Kidney capillary endothelial cell (primary cell): ENCODE data around the gene SP100.
"Not testable (repeated sequence)": the region's sequence is repeated elsewhere in the genome, so short reads cannot be mapped to it uniquely, and the experiment has no call there.

Experiments used
- DNase-seq: peaks from one replicate; pipeline ENCODE4 v3.0.0-alpha.2; 2018; ENCODE audit warnings: low spot score

Gene SP100

DNA sequence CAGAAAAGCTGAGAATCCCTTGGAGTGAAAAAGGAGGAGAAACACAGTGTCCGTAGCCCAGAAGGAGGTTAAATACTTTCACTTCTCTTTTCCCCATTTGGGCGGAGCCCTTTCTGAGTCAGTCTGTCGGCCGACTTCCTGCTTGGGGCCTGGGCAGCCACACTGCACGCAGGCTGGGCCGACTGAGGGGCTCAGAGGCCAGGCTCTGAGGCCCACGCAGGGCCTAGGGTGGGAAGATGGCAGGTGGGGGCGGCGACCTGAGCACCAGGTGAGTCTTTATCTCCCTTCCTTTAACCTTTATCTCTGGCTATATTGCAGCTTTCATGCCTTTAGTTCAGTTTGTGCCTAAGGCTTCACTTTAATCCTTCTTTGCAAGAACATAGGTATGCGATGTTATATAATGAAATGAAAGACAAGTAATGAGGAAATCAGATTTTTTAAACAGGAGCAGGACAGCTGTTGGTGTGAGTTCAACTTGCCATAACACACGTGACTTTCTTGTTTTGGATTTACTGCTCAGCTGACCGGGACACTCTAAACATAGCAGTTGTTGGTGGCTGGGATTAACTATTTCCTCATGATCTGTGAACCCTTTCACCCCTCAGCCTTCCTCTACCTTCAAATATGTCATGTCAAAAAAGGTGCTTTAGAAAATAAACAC lies at the start of gene SP100:
SP100 (plus strand) TSS at position 141 of the 661 bp plus-strand sequence; CDS start at position 237, 96 bp downstream.
- DNase-seq = peak; percentile 85

DNA sequence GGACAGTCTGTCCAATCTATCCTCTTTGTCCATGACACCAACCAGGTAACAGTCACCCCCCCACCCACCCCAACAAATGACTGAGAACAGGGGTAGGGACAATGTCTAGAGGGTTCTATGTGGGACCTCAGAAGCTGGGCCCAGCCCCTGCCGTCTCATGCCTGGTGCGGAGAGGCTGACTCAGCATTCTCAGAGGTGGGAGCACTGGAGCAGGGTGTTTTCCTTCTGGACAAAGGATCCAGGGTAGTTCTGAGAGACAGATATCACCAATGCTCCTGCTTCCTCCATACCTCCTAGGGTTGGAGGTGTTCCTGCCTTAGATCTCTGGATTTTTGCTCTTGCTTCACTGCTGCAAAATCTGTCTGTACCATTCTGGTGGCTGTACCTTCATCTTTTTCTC lies 33.9 kb upstream of the SP100 start:
- DNase-seq = no peak

DNA sequence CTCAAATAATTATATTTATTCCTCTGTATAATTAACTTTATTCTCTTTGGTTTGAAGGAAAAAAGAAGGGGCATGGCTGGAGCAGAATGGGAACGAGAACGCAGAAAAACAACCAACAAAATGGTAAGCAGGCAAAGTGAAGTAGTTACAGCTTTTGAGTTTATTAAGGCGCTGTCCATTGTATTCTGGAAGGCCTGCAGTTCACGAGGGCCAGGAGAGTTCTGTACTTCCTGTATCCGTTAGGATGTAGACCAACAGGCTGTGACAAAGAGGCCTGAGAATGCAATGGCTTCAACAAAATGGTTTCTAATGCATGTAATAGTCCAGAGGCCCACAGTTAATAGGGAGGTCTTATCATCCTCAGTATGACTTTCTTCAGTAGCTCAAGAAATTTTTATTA lies 32.5 kb upstream of the SP100 start:
- DNase-seq = peak; percentile 47

DNA sequence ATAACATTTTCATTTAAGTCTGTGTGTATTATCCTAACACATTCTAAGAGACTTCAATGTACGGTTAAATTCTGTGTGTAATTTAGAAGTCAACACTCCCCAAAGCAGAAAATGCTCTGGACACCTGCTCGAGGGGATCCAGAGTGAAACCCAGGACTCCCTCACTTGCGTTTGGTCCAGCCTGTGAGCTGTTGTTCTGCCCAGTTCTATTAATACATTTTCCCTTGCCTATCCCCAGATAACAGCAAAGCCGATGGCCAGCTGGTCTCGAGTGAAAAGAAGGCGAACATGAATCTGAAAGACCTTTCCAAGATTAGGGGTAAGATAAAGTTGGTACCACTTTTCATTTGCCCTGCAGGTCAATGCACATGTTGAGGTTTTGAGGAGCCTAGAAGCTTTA lies 31.0 kb upstream of the SP100 start:
- no peak for DNase-seq

DNA sequence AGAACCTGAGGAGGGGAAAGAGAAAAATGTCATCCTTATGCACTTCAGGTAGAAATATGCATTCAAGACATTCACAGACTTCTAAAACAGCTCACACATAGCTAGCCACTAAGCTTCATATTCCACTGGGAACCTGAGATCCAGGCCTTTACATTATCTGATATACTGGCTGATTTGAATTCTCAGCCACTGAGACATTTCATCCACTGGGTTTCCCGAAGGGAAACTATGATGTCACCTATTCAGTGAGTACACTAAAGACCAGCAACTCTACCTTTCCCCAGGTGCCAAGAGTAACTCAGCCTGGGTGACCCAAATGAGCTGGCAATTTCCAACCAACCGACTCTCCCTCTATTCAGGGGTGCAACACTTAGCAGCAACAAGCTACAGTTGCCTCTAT lies 21.7 kb upstream of the SP100 start:
- no peak for DNase-seq

DNA sequence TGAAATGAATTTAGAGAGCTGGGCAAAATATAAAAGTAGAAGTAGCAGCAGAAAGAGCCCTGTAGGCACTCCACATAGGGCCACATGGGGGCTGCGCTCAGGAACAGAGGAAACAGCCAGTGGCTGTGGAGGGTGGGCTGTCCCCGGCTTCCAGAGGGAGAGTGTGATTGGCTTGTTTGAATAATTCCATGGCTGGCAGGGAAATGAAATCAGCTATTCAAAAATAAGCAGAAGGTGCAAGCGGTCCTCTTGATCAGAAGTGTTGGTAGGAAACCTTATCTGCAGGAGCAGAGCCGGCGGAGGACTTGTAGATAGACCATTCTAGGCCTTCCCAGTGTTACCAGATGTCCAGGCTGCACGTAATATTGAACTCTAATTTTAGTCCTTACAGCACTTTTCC lies 17.3 kb upstream of the SP100 start:
- not testable (repeated sequence) for DNase-seq

DNA sequence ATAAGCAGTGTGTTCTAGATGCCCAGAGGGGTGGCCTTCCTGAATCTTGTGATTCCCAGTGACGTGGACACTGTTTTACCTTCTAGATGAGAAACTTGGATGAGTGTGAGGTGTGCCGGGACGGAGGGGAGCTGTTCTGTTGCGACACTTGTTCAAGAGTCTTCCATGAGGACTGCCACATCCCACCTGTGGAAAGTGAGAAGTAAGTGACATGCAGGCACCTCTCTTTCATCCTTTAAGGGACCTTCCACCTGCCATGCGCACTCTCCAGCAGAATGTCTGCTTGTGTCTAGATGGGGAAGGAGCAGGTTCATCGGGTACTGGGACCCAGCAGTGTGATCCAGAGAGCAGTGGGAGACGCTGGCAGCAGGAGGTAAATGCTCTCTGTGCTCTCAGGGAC lies 16.0 kb upstream of the SP100 start:
- no peak for DNase-seq

DNA sequence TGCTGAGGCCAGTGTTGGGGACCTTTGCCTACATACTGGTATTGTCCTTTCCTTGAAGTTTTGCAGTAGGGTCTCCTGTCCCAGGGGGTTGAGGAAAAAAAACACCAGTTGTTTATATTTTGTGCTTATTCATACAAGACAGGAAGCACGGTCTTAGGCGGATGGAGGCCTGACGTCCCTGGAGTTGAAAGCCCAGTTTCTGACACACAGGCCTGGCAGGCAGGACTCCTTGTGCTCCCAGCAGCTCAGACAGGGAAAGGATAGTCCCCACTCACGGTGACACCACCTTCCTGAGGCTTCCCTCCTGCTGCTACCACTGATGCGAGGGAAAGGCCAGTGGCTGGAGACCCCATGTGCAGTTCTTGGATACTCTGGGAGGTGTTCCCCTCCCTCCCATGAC lies 15.5 kb upstream of the SP100 start:
- no peak for DNase-seq

DNA sequence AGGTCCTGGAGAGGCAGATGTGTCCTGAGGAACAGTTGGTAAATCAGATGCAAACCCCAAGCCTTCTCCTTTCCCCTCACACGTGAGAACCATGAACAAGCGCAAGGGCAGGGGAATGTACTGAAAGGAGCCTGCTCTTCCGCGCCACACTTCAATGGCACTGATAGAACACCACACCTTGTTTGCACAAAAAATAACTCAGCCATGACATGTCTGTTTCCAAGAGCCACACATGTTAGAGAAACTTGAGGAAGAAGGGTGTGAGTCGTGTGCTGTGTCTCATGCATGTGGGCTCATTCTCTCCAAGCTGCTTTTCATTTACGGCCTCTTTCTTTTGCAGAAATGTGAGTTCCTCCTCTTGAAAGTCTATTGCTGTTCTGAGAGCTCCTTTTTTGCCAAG lies 15.0 kb upstream of the SP100 start:
- DNase-seq = not testable (repeated sequence)

DNA sequence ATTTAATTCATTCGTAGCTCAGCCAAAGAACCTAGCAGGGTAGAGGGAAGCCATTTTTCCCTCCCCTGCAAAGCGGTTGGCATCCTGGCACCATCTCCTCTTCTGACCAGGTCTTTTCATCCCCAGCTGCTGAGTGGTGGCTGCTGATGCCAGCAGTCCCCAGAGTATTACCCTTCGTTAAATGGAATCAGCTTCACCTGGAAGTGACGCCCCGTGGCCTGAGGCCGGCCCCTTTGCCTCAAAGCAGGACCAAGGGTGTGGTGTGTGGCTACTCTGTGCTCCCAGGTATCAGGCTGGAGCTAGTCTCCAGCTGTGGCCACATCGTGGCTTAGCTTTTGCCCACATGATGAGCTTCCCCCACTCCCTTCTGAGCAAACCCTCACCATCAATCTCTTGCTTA lies 12.3 kb upstream of the SP100 start:
- DNase-seq = no peak

DNA sequence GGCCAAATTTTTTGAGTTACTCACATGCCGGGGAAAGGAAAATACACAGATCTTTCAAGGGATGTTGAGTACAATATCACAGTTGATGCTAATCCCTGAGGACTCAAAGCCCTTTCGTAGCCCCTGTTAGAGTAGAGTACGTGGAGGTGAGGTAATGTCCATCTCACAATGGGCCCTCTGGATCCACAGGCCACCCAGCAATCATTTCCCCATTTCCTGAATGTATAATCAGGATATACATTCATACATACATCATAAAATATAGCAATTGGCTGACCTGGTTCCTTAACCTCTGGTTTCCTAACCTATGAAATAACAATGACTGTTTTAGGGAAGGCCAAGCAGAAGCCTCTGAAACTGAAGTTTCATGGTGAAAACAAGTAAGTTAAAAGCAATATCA lies 10.2 kb upstream of the SP100 start:
- DNase-seq = peak; percentile 63

DNA sequence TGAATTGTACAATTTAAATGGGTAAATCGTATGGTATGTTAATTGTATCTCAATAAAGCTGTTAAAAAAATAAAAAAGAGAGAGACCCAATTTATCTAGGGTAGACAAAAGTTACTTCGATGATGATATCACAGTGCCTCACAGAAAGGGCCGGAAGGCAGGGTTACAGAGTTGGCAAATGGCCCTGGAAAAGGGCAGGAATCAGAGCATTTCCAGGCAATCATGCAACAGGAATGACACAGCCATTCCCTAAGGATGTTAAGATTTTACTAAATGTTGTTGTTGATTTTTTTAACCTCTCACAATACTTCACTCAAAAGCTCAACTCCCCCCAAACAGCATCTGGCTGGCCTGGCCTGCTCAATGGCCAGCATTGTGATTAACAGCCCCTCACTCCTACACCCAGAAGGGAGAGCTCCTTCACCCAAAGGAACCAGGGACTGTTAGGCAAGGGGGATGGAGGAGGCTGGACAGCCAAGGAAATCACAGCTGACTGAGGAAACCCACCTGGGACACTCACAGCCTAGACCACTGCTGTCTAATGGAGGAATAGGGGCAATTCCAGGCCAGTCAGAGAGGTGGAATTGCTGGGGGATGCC lies 7.7 kb upstream of the SP100 start:
- peak; percentile 85 for DNase-seq

DNA sequence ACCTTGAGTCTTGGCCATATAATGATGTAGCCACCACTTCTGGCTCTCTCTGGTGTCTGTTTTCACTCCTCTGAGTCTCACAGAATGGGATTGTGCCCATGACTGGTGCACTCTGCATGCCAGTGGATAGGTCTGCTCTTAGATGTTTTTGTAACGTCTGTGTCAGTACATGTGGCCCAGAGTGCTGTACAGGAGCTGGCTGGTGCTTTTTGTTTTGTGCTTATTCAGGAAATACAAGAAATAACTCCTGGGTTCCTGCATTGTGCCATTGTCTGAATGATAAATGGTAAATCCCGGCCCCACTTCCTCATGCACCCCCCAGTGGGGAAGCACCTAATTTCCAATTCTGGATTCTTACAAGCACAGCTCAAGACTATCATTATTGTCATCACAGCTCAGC lies 6.7 kb upstream of the SP100 start:
- not testable (repeated sequence) for DNase-seq

DNA sequence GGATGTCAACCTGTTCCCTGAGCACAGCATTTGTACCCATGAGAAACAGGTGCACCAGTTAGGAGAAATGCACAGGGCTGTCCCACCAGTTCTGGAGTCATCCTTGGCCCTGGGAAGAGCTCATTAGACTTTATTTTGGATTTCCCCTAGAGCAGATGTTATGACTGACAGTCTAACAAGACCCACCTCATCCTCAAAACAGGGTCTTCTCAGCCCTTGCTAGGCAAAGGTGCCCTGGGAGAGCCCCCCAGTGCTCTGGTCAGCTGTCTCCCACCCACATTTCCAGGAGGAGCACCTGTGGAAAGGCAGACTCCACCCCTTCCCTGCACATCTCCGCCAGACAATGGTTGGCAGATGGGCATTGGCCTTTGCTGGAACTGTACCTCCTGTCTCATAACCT lies 5.7 kb upstream of the SP100 start:
- DNase-seq = no peak

DNA sequence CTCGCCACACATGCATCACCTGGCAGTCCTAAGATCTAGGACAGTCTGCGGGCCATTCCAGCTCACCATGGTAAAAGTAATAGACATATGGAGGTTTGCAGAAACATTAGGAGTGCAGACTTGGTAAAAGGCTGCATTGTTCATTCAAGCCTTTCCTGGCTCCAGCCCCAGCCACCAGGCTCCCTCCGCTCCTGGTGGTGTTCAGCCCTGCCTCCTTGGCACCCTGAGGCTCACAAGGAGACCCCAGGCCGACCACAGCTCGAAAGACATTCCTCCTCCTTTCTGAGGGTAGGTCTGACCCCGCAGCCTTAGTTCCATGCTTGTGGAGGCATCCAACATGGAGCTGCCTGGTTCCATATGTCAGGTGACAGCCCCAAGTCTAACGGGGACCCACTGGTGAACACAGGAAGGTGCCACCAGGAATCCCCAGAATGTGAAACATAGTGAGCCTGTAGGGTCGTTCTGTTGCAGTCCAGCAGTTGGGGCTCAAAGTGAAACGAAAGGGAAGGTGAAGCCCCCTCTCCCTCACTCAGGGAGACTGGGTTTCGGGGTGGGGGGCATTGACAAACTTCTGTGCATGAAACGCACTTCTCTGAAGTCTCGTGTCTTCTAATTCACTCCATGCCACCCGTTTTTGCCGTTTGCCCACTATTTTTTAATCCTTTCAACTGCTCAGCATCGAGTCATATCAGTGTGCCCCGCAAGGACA lies 5.0 kb upstream of the SP100 start:
- DNase-seq = no peak

DNA sequence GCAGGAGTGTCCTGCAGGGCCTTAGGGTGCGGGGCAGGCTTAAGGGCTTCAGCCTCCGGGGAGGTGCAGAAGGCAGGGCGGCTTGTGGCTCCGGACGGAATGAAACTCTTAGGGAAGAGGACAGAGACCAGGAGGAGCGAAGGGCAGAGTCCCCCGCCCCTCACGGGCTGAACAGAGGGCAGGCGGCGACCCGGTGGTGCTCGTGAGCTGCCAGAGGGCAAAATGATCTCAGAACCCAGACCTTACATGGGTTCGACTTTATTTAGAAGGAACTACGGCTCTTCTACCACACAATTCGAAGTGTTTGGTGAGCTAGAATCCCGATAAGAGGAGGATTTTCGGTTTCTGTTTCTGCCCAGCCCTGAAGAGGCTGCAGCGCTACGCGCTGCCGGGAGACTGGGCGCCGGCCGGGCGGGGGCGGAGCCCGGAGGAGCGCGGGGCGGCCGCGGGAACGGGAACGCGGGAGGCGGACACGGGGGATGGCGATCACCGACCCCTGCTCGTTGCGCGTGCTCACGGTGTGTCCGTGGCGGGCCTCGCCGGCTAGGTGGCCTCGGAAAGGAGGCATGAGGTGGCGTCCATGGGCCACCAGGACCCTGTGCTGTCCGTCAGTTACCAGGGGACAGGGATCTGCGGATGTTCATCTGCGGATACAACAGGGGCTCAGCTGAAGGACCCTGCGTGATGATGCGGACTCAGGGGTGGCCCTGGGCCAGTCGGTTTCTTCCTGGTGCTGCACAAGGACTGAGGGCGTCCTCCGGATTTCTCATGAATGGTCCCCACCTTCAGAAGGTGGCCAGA lies 4.2 kb upstream of the SP100 start:
- no peak for DNase-seq

DNA sequence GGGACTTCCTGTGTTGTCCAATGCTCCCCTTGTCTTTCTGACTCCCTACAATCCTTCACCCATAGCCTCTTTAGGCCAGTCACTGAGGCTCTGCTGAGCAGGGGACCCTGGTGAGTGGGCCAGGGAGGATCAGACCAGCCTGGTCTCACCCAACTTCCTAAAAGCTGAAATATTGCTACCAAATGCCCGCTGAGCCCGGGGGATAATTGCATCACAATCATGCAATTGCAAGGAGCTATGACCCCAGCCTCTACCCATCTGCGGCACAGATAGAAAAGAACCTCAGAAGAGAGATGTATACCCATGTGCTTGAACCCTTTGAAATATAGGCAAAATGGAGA lies 3.7 kb upstream of the SP100 start:
- DNase-seq = no peak

DNA sequence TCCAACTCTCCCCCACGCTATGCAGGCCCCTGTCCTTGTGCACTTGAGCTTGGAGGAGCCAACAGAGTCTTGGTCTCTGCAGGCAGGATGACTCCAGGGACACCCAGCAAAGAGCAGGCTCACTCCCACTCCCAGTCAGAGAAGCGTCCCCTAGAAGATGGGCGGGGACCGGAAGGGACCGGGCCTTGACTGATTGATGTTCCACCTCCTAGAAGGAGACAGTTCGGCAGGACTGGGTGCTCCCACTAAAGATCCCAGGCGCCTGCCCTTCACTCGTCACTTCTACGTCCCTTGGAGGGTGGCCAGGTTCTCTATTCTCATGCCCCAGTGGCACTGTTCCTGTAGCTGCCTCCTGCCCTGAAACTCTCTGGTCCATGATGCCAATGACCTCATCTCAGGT lies 3.2 kb upstream of the SP100 start:
- no peak for DNase-seq

DNA sequence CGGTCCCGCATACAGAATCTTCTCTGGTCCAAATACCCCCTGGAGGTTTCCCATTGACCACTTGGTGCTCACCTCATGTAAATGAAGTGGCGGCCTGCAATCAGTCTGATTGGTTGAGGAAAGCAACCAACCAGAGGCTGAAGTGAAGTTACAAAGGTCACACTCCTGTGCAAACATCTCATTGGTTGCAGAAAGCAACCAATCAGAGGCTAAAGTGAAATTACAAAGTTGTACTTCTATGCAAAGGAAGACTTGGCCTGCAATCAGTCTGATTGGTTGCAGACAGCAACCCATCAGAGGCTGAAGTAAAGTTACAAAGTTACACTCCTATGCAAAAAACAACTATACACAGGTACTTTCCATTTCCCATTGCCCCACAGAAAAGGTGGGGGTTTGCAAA lies 2.5 kb upstream of the SP100 start:
- DNase-seq = no peak

DNA sequence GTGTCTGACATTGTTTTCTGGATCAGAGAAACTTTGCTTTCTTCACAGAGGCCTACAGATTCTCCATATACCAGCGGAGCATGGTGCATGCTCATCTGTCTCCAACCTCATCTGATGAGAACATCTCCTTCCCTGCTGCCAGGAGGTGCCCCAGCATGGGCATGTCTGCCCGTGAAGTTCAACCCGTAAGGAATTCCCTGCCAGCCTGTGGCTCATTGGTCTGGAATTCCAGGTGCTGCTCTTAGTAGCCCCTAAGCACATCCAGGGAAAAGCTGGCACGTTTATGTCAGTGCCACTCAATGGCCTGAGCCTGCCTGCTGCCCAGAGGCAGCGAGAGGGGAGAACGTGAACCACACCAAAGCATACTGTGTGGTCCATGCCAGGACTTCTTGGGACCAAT lies 1.7 kb upstream of the SP100 start:
- DNase-seq = no peak

DNA sequence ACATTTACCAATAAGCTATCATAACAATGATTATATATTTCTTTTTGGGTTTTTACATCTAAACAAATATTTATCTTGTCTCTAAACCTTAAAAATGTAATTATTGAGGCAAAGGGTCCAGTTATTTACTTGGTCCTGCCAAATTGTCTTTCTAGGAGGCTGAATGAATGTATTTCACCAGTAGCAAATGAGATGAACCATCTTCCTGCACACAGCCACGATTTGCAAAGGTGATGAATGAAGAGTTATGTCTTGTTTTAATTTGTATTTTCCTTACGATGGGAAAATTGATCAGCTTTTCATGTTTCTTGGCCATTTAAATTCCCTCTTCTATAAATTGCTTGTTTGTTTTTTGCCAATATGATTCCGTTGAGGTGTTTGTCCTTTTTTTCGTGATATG lies 1.4 kb downstream of the SP100 start:
- no peak for DNase-seq

DNA sequence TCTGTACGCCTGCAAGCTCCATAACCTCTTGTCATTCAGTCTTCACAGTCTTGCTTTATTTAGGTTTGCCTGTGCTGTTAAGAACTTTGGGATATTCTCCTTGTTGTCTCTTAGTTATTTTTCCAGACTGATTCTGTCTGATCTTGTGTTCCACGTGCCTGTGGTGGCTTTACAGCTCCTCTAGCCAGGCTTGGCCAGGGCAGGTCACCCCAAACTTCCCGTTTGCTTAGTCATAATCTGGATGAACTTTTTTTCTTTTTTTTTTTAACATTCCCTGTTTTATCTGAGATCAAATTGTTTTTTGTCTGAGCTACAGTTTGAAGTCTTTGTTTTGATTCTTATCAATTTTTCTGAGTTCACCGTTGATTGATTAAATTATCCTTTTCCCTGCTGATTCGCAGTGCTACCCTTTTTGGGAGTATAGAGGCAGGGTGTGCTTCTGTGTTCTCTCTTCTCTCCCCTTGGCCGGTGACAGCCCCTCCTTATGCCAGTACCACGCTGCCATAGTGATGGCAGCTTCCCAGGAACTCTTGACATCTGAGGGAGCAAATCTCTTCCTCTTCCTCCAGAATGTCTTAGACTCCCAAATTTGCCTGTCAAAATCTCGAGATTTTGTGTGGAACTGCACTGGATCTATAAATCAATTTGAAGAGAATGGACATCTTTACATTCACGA lies 2.5 kb downstream of the SP100 start:
- DNase-seq = no peak
